ENCODE results near the gene USP16. TPM values are rescaled to one million over a fixed set of nuclear protein-coding genes. Genes with fewer than 3 reads are reported as not detected.
"Not testable (repeated sequence)": the region's sequence is repeated elsewhere in the genome, so short reads cannot be mapped to it uniquely, and the experiment has no call there.

Gene USP16
- total RNA-seq, 4 donors from 2014 or later: 20.7 to 30.0 (median 25.5) TPM

DNA sequence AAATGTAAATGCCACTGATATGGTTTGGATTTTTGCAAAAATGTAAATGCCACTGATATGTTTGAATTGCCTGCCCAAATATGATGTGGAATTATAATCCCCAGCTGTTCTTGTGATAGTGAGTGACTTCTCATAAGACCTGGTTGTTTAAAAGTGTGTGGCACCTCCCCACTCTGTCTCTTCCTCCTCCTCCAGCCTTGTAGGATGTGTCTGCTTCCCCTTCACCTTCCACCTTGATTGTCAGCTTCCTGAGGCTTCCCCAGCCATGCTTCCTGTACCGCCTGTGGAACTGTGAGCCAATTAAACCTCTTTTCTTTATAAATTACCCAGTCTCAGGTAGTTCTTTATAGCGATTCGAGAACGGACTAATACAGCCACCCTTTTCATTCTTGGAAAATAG lies 50.3 kb downstream of the USP16 start:
- Histone ChIP-seq H3K27ac (no peak overlapping the region), H3K36me3 (no peaks in the 10 kb centered on the region), H3K27me3 (no peaks in the 10 kb centered on the region), H3K9me3 (no peaks in the 10 kb centered on the region), H3K4me1 (peaks cover 31% of the 10 kb centered on the region), H3K4me3 (no peak overlapping the region)
- TF ChIP-seq, protein P1, sequence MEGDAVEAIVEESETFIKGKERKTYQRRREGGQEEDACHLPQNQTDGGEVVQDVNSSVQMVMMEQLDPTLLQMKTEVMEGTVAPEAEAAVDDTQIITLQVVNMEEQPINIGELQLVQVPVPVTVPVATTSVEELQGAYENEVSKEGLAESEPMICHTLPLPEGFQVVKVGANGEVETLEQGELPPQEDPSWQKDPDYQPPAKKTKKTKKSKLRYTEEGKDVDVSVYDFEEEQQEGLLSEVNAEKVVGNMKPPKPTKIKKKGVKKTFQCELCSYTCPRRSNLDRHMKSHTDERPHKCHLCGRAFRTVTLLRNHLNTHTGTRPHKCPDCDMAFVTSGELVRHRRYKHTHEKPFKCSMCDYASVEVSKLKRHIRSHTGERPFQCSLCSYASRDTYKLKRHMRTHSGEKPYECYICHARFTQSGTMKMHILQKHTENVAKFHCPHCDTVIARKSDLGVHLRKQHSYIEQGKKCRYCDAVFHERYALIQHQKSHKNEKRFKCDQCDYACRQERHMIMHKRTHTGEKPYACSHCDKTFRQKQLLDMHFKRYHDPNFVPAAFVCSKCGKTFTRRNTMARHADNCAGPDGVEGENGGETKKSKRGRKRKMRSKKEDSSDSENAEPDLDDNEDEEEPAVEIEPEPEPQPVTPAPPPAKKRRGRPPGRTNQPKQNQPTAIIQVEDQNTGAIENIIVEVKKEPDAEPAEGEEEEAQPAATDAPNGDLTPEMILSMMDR (IDR thresholded peaks at IDR 0.05): no peak
- no peak for TF ChIP-seq EP300 (IDR thresholded peaks at IDR 0.05)
- no peak for TF ChIP-seq POLR2A (IDR thresholded peaks at IDR 0.05)
- TF ChIP-seq POLR2AphosphoS5 (IDR thresholded peaks at IDR 0.05): no peak
- DNase-seq (ENCODE audit: low spot score in 2 of 2): no peak
- WGBS: 92% methylated on average over 4 of the region's 4 CpGs

DNA sequence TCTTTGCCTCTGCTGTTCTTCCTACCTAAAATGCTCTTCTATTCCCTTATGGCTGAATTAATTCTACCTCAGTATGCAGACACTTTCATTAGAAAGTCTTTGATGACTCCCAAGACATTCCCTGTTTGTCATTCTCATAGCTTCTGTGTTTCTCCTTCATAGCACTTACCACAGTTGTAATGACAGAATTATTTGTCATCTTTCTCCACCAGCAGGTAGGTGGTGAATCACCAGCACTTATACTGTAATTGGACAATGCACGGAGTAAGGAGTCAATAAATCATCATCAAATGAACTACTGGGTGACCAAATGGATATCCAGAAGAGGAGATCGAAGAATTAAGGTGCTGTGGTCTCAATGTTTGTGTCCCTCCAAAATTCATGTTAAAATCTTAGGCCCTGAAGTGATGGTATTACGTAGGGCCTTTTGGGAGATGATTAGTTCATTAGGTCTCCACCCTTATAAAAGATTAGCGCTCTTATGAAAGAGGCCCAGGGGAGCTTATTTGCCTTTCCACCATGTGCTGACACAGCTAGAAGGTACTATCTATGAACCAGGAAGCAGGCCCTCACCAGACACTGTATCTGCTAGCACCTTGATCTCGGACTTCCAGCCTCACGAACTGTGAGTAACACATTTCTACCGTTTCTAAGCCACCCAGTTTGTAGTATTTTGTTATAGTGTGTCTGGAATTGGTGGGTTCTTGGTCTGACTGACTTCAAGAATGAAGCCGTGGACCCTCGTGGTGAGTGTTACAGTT lies 51.4 kb downstream of the USP16 start:
- Histone ChIP-seq H3K4me1 (peaks cover 25% of the 10 kb centered on the region), H3K9me3 (no peaks in the 10 kb centered on the region), H3K27me3 (no peaks in the 10 kb centered on the region), H3K4me3 (no peak overlapping the region), H3K36me3 (no peaks in the 10 kb centered on the region), H3K27ac (no peak overlapping the region)
- 93% methylated on average over 9 of the region's 9 CpGs for WGBS
- DNase-seq (ENCODE audit: low spot score in 2 of 2): no peak
- TF ChIP-seq POLR2A (IDR thresholded peaks at IDR 0.05): no peak
- TF ChIP-seq, protein P1 (IDR thresholded peaks at IDR 0.05): no peak
- TF ChIP-seq EP300 (IDR thresholded peaks at IDR 0.05): no peak
- TF ChIP-seq POLR2AphosphoS5 (IDR thresholded peaks at IDR 0.05): no peak

DNA sequence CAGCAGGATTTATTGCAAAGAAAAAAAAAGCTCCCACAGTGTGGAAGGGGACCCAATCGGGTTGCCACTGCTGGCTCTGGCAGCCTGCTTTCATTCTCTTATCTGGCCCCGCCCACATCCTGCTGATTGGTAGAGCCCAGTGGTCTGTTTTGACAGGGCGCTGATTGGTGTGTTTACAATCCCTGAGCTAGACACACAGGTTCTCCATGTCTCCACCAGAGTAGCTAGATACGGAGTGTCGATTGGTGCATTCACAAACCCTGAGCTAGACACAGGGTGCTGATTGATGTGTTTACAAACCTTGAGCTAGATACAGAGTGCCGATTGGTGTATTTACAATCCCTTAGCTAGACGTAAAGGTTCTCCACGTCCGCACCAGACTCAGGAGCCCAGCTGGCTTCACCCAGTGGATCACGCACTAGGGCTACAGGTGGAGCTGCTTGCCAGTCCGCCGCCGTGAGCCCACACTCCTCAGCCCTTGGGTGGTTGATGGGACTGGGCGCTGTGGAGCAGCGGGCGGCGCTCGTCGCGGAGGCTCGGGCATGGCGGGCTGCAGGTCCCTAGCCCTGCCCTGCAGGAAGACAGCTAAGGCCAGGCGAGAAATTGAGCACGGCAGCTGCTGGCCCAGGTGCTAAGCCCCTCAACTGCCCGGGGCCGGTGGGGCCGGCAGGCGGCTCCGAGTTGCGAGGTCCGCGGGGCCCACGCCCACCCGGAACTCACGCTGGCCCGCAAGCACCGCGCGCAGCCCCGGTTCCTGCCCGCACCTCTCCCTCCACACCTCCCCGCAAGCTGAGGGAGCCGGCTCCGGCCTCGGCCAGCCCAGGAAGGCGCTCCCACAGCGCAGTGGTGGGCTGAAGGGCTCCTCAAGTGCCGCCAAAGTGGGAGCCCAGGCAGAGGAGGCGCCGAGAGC lies 52.5 kb downstream of the USP16 start:
- WGBS: 39% methylated on average over 13 of the region's 50 CpGs
- peaks cover 14% of the 10 kb centered on the region for H3K4me1 ChIP-seq

DNA sequence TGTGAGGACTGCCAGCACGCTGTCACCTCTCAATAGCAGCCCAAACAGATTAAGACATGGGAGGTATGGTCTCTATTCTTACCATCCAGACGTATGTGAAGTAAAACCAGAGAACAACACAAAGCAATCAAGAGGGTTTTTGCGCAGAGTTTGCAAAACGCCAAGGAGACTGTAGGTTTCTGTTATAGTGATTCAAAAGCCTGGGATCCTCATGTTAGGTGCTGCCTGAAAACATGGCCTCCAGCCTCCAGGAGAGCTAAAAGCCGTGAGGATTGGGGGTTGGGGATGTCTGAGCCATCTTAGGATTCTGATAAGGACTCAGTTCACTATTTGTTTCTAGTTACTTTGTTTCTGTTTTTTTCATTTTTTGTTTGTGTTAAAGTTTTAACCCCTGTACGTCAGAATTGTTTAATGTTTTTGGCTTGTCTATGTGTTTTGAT lies 53.2 kb downstream of the USP16 start:
- H3K36me3 ChIP-seq: no peaks in the 10 kb centered on the region
- TF ChIP-seq POLR2AphosphoS5 (IDR thresholded peaks at IDR 0.05): no peak
- TF ChIP-seq EP300 (IDR thresholded peaks at IDR 0.05): no peak
- TF ChIP-seq POLR2A (IDR thresholded peaks at IDR 0.05): no peak
- TF ChIP-seq, protein P1 (IDR thresholded peaks at IDR 0.05): no peak
- peak overlapping the region; percentile 57 for H3K4me3 ChIP-seq
- DNase-seq (ENCODE audit: low spot score in 2 of 2): no peak
- WGBS: 47% methylated on average over 6 of the region's 6 CpGs
- H3K27ac ChIP-seq: peak overlapping the region; percentile 89
- H3K27me3 ChIP-seq: no peaks in the 10 kb centered on the region
- H3K4me1 ChIP-seq: peaks cover 8% of the 10 kb centered on the region
- H3K9me3 ChIP-seq: no peaks in the 10 kb centered on the region

More for the DNA sequence above, 52.5 kb downstream of the USP16 start:
- not testable (repeated sequence) for H3K27me3 ChIP-seq; H3K36me3 ChIP-seq; DNase-seq (ENCODE audit: low spot score in 2 of 2); H3K9me3 ChIP-seq
- Histone ChIP-seq H3K27ac (peak overlapping the region; percentile 89), H3K4me3 (peak overlapping the region; percentile 57)

DNA sequence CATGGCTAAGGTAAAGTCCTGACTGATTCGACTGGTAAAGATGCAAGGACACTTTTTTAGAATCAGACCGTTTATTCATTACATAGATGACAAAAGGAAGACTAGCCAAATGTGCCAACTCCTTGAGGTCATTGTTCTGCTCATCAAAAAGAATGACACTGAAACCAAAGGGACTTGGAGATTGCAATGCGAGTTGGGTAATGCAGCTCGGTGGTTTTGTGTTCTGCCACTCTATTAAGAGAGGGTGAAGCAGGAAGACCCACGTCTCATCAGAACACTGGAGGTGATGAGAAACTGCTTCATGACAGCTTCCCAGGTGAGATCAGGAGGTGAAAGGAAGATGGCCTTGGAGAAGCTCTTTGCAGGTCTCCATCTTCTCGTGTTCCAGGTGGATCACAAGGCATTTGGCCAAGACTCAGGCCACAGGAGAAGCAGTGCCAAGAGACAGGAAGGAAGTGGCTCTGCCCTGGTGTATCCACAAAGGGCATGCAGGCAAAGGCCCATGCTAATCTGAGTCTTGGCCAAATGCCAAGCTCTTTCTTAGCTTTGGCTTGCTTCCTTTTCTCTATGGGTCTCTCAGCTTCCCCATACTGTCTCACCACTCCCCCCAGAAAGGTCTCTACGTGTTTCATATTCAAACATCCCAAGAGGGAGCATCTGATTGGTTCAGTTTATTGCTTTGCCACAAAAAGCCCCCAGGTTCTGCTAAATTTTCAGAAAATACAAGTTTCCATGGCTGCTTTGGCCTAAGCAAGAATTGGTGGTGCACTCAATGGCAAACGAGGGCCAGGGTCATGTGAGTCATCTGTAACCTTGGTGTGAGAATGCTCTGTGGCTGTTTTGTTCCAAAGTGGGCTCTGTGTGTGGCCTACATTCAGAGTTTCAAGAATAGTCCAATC lies 54.6 kb downstream of the USP16 start:
- no peak overlapping the region for H3K4me3 ChIP-seq
- peaks cover 5% of the 10 kb centered on the region for H3K4me1 ChIP-seq
- H3K9me3 ChIP-seq: no peaks in the 10 kb centered on the region
- H3K36me3 ChIP-seq: no peaks in the 10 kb centered on the region
- 80% methylated on average over 8 of the region's 8 CpGs for WGBS
- DNase-seq (ENCODE audit: low spot score in 2 of 2): no peak
- no peaks in the 10 kb centered on the region for H3K27me3 ChIP-seq
- no peak overlapping the region for H3K27ac ChIP-seq
- TF ChIP-seq, protein P1 (IDR thresholded peaks at IDR 0.05): no peak
- TF ChIP-seq POLR2A (IDR thresholded peaks at IDR 0.05) (no peak), EP300 (IDR thresholded peaks at IDR 0.05) (no peak), POLR2AphosphoS5 (IDR thresholded peaks at IDR 0.05) (no peak)
